HEK293T (cell line): ENCODE data around the gene IDI2.
"Not testable (repeated sequence)": the region's sequence is repeated elsewhere in the genome, so short reads cannot be mapped to it uniquely, and the experiment has no call there.

Experiments
- CTCF ChIA-PET: fragments of 350-600 bp; formaldehyde crosslinking; extraction: SDS; loops from one replicate; lab custom pipeline; 2021; ENCODE audit warnings: antibody characterized with exemption, inconsistent platforms; lab: Yijun Ruan, JAX
- POLR2A ChIA-PET: fragments of 350-600 bp; formaldehyde crosslinking; extraction: SDS; loops from one replicate; lab custom pipeline; 2020; ENCODE audit warnings: antibody characterized with exemption, inconsistent platforms; lab: Yijun Ruan, JAX
- DNase-seq: peaks from one replicate; pipeline ENCODE4 v3.0.0; 2012; ENCODE audit warnings: mixed read lengths; ENCODE audit errors: extremely low spot score
- ARNT ChIP-seq: fragments of 450-650 bp; IDR thresholded peaks from 2 replicates; pipeline ENCODE4 v1.6.1; 2017; ENCODE audit warnings: mild to moderate bottlenecking
- BHLHE40 ChIP-seq: fragments of 450-650 bp; IDR thresholded peaks from 2 replicates; pipeline ENCODE4 v1.6.1; 2016; ENCODE audit warnings: mild to moderate bottlenecking, moderate library complexity, borderline replicate concordance
- CTBP1 ChIP-seq: fragments of 450-650 bp; IDR thresholded peaks from 2 replicates; pipeline ENCODE4 v1.6.1; 2016; ENCODE audit warnings: borderline replicate concordance
- ELF4 ChIP-seq: fragments of 450-650 bp; IDR thresholded peaks from 2 replicates; pipeline ENCODE4 v1.6.1; 2017; ENCODE audit warnings: antibody characterized with exemption
- FOXA1 ChIP-seq: fragments of 450-650 bp; IDR thresholded peaks from 2 replicates; pipeline ENCODE4 v1.6.1; 2016; ENCODE audit warnings: mild to moderate bottlenecking
- FOXK2 ChIP-seq: fragments of 450-650 bp; IDR thresholded peaks from 2 replicates; pipeline ENCODE4 v1.6.1; 2016; ENCODE audit warnings: mild to moderate bottlenecking
- FOXM1 ChIP-seq: fragments of 450-650 bp; IDR thresholded peaks from 2 replicates; pipeline ENCODE4 v1.6.1; 2017; ENCODE audit warnings: mild to moderate bottlenecking, borderline replicate concordance
- HDGF ChIP-seq: fragments of 450-650 bp; IDR thresholded peaks from 2 replicates; pipeline ENCODE4 v1.6.1; 2017; ENCODE audit warnings: antibody characterized with exemption, borderline replicate concordance
- L3MBTL2 ChIP-seq: fragments of 450-650 bp; conservative IDR thresholded peaks from 2 replicates; pipeline ENCODE4 v1.6.1; 2016; ENCODE audit warnings: mild to moderate bottlenecking
- LEF1 ChIP-seq: fragments of 450-650 bp; IDR thresholded peaks from 2 replicates; pipeline ENCODE4 v1.6.1; 2017; ENCODE audit warnings: mild to moderate bottlenecking, borderline replicate concordance
- NFRKB ChIP-seq: fragments of 450-650 bp; IDR thresholded peaks from 2 replicates; pipeline ENCODE4 v1.6.1; 2016; ENCODE audit warnings: mild to moderate bottlenecking, moderate library complexity
- SP1 ChIP-seq: fragments of 450-650 bp; IDR thresholded peaks from 2 replicates; pipeline ENCODE4 v1.6.1; 2017
- SUZ12 ChIP-seq: fragments of 450-650 bp; IDR thresholded peaks from 2 replicates; pipeline ENCODE4 v1.6.1; 2016; ENCODE audit warnings: mild to moderate bottlenecking
- TARDBP ChIP-seq: fragments of 450-650 bp; IDR thresholded peaks from 2 replicates; pipeline ENCODE4 v1.6.1; 2016
- ZNF384 ChIP-seq: fragments of 450-650 bp; IDR thresholded peaks from 2 replicates; pipeline ENCODE4 v1.6.1; 2016
- TF ChIP-seq, protein P1 (sequence below): fragments of 450-650 bp; IDR thresholded peaks from 2 replicates; pipeline ENCODE4 v1.6.1; 2016

IDI2 gene

GRCh38 chr10:1025683-1026082 is at the start of gene IDI2:
Gene IDI2, minus strand, starts transcription at chr10:1025859. Its CDS starts 1,136 bp downstream, at chr10:1024723.
- ChIA-PET POLR2A (no interaction called here), CTCF (no interaction called here)
- no peak for TF ChIP-seq SUZ12
- TF ChIP-seq TARDBP: no peak
- no peak for TF ChIP-seq HDGF
- TF ChIP-seq ARNT: no peak
- no peak for TF ChIP-seq ZNF384
- TF ChIP-seq SP1: no peak
- TF ChIP-seq NFRKB: no peak
- TF ChIP-seq LEF1: no peak
- no peak for TF ChIP-seq L3MBTL2
- no peak for TF ChIP-seq FOXA1
- no peak for DNase-seq

DNA sequence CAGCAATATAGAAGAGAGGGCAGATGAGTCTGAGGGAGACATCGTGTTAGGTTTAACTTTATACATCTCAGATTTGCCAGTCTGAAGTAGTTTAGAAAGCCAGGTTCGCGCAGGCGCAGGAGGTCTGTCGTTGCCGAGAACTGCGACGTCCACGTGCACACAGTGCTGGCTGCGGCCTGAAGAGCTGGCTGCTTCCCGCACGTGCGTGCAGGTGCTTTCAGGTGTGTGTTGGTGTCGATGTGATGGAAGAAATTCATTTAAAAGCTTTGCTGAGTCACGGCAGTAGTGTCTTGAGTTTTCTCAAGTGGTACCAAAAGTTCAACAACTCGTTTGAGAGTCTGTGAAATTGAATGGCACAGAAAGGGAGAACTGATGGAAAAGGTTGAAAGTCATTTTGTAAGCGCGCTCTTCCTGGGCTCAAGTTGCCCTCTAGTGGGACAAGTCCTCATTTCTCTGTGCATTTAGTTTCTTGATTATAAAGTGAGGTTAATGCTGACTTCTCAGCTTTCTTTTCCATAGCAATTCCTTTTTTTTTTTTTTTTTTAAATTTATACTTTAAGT is 49.2 kb upstream of the IDI2 start:
- CTCF ChIA-PET: interaction anchor here (0.6 kb wide), 1 partner anchor 768 kb away, joined by 4 read pairs; no protein-coding TSS in a partner anchor
- no peak for TF ChIP-seq BHLHE40
- no peak for TF ChIP-seq ELF4
- no peak for TF ChIP-seq SUZ12
- TF ChIP-seq FOXA1: no peak
- TF ChIP-seq HDGF: no peak
- TF ChIP-seq SP1: no peak
- no peak for DNase-seq
- POLR2A ChIA-PET: no interaction called here

DNA sequence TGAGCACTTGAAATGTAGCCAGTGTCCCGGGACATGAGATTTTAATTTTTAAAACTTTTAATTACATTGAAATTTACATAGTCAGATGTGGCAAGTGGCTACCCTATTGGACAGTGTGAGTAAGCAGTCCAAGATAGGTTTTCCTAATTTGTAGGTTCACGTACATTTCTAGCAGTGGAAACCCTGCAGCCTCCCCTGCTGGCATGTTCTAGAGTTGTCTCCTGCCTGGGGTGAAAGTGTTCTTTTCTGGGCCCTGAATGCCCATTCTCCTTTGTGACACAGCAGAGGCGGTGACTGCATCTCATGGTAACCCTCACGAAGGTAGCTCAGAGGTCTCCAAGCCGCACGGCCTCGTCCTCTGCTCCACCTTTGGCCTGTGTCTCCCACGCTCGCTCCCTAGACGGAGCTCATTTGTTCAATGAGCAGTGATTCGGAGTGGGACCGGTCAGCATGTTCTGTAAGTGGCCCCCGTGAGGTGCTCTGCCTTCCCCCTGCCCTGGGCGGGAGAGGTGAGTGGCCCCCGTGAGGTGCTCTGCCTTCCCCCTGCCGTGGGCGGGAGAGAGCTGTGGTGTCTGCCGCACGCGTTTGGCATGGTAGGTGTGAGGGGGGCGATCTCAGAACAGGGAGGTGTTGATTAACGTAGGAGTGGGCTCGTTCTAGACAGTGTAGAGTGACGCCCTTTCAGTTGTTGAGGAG is 48.5 kb upstream of the IDI2 start:
- DNase-seq: no peak
- ChIA-PET CTCF (interaction anchor here (0.6 kb wide), 1 partner anchor 445 kb away, joined by 3 read pairs; no protein-coding TSS in a partner anchor), POLR2A (no interaction called here)
- TF ChIP-seq LEF1 (no peak), BHLHE40 (no peak), ELF4 (no peak)

- CTCF ChIA-PET: no interaction called here
- POLR2A ChIA-PET: no interaction called here
Measured at GRCh38 chr10:1070919-1071318, 45.3 kb upstream of the IDI2 start.

DNA sequence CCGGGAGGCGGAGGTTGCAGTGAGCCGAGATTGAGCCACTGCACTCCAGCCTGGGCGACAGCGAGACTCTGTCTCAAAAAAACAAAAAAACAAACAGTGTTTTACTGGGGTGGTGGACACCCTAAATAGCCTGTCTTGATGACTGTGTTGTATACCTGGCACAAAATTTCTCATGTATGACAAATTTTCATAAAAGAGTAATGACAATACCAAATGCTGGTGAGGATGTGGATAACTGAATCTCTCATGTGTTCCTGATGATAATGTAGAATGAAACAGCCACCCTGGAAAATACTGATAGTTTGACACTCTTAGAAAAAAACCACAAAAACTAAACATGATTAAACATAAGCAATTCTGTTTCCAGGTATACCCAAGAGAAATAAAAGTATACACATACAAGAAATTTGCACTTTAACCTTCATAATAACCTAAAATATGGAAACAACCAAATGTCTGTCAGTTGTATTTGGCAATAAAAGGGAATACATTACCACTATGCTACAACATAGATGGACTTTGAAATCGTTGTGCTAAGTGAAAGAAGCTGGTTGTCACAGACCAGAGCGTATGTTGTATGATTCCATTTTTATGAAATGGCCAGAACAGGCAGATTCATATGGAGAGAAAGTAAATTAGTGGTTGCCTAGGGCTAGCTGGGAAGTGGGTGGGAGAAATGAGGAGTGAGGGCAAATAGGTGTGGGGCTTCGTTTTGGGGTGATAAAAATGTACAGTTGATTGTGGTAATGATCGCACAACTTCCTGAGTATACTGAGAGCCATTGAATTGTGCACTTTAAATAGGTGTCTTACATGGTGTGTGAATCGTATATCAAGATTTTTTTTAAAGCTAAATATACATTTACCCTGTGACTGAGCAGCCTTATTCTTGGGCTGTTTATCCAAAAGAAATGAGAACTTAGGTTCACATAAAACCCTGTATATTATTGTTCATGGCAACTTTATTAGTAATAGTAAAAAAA is 43.0 kb upstream of the IDI2 start:
- no peak for TF ChIP-seq FOXA1
- no peak for TF ChIP-seq LEF1
- TF ChIP-seq FOXM1: no peak
- no peak for TF ChIP-seq NFRKB
- TF ChIP-seq SUZ12: no peak
- TF ChIP-seq L3MBTL2: no peak
- no peak for TF ChIP-seq ARNT
- no peak for TF ChIP-seq CTBP1
- TF ChIP-seq BHLHE40: no peak
- TF ChIP-seq ELF4: no peak
- no peak for TF ChIP-seq HDGF
- TF ChIP-seq ZNF384: no peak
- no peak for TF ChIP-seq SP1
- TF ChIP-seq, protein P1, sequence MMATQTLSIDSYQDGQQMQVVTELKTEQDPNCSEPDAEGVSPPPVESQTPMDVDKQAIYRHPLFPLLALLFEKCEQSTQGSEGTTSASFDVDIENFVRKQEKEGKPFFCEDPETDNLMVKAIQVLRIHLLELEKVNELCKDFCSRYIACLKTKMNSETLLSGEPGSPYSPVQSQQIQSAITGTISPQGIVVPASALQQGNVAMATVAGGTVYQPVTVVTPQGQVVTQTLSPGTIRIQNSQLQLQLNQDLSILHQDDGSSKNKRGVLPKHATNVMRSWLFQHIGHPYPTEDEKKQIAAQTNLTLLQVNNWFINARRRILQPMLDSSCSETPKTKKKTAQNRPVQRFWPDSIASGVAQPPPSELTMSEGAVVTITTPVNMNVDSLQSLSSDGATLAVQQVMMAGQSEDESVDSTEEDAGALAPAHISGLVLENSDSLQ: no peak
- TF ChIP-seq TARDBP: no peak
- TF ChIP-seq FOXK2: no peak
- ChIA-PET CTCF (no interaction called here), POLR2A (no interaction called here)
- no peak for DNase-seq

More at GRCh38 chr10:1070919-1071318, 45.3 kb upstream of the IDI2 start:
- no peak for DNase-seq
- no peak for TF ChIP-seq SUZ12
- no peak for TF ChIP-seq FOXA1
- no peak for TF ChIP-seq NFRKB
- TF ChIP-seq CTBP1: no peak
- TF ChIP-seq L3MBTL2: no peak
- no peak for TF ChIP-seq ZNF384
- no peak for TF ChIP-seq FOXM1
- TF ChIP-seq, protein P1: no peak
- TF ChIP-seq HDGF: no peak
- TF ChIP-seq FOXK2: no peak
- no peak for TF ChIP-seq ELF4
- TF ChIP-seq LEF1: no peak

DNA sequence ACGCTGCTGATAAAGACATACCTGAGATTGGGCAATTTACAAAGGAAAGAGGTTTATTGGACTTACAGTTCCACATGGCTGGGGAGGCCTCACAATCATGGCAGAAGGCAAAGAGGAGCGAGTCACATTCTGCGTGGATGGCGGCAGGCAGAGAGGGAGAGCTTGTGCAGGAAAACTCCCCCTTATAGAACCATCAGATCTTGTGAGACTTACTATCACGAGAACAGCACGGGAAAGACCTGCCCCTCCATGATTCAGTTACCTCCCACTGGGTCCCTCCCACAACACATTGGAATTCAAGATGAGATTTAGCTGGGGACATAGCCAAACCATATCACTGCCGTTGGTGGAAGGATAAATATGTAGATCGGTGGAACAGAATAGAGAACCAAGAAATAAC is 41.1 kb upstream of the IDI2 start:
- DNase-seq, POLR2A ChIA-PET, CTCF ChIA-PET: not testable (repeated sequence)

DNA sequence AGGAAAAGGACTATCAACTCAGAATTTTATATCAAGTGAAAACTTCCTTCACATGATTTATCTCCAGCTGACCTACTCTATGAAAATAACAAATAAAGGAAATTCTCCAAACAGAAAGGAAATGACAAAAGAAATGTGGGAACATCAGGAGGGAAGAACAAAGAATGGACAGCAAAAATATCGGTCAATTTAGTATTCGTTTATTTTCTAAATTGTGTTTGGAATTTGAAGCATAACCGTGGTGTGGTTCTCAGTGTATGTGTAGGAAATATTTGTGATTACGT is 39.2 kb upstream of the IDI2 start:
- TF ChIP-seq, protein P1: no peak
- TF ChIP-seq TARDBP: no peak
- no peak for TF ChIP-seq ELF4
- TF ChIP-seq SUZ12: no peak
- no peak for TF ChIP-seq L3MBTL2
- CTCF ChIA-PET: interaction anchor here (0.6 to 0.7 kb wide), 2 partner anchors 15 to 27 kb away, joined by 3 read pairs; no protein-coding TSS in a partner anchor
- POLR2A ChIA-PET: no interaction called here
- no peak for DNase-seq
